GM19023 (cell line): ENCODE measurements around the gene PSEN2.

Source experiments
- ATAC-seq: cut with Tn5 transposase; IDR thresholded peaks from one replicate; pipeline ENCODE4 v1.9.1; 2021; ENCODE audit warnings: mild to moderate bottlenecking, moderate library complexity; ENCODE audit not compliant: unreplicated experiment

PSEN2 gene

GRCh38 chr1:226884966-226885820 is 14.8 kb downstream of the PSEN2 start:
- ATAC-seq: no peak

GRCh38 chr1:226886122-226886901 is 15.9 kb downstream of the PSEN2 start:
- ATAC-seq: no peak

GRCh38 chr1:226887006-226887405 is 16.6 kb downstream of the PSEN2 start:
- ATAC-seq: no peak

- no peak for ATAC-seq
These were observed 17.6 kb downstream of the PSEN2 start for GRCh38 chr1:226888021-226888420.

GRCh38 chr1:226888816-226889215 is 18.4 kb downstream of the PSEN2 start:
- ATAC-seq: no peak

GRCh38 chr1:226889616-226890330 is 19.4 kb downstream of the PSEN2 start:
- ATAC-seq: no peak

- ATAC-seq: no peak
These were observed 20.1 kb downstream of the PSEN2 start for GRCh38 chr1:226890331-226891108.

GRCh38 chr1:226891346-226891745 is 20.9 kb downstream of the PSEN2 start:
- ATAC-seq: no peak

GRCh38 chr1:226891846-226892523 is 21.6 kb downstream of the PSEN2 start:
- ATAC-seq: no peak

- ATAC-seq: no peak
These were observed 22.1 kb downstream of the PSEN2 start for GRCh38 chr1:226892524-226892875.

- no peak for ATAC-seq
These were observed 23.5 kb downstream of the PSEN2 start for GRCh38 chr1:226893936-226894335.

- ATAC-seq: no peak
These were observed 24.4 kb downstream of the PSEN2 start for GRCh38 chr1:226894826-226895225.

- ATAC-seq: no peak
These were observed 25.2 kb downstream of the PSEN2 start for GRCh38 chr1:226895644-226896043.

- no peak for ATAC-seq
These were observed 27.8 kb downstream of the PSEN2 start for GRCh38 chr1:226898246-226898645.

- no peak for ATAC-seq
These were observed 31.0 kb downstream of the PSEN2 start for GRCh38 chr1:226901421-226901820.

GRCh38 chr1:226902601-226903000 is 32.2 kb downstream of the PSEN2 start:
- ATAC-seq: no peak

- ATAC-seq: no peak
These were observed 33.7 kb downstream of the PSEN2 start for GRCh38 chr1:226903819-226904716.

GRCh38 chr1:226904772-226905171 is 34.4 kb downstream of the PSEN2 start:
- no peak for ATAC-seq

GRCh38 chr1:226908419-226908818 is 38.0 kb downstream of the PSEN2 start:
- ATAC-seq: no peak
